H9 (cell line): ENCODE results near the gene IL20. TPM values are rescaled to one million over a fixed set of nuclear protein-coding genes. Genes with fewer than 3 reads are reported as not detected.

Experiments used
- DNase-seq: peaks from one replicate; pipeline ENCODE4 v3.0.0-alpha.2; 2017
- H2AFZ ChIP-seq: one replicate; pipeline ENCODE4 v1.6.1; 2013; ENCODE audit warnings: mild to moderate bottlenecking, low read length, control low read depth, moderate library complexity
- H2AK5ac ChIP-seq: 2 replicates; pipeline ENCODE4 v1.6.1; 2013; ENCODE audit warnings: low read length, control low read depth, mixed read lengths; ENCODE audit not compliant: insufficient read length
- H2BK120ac ChIP-seq: one replicate; pipeline ENCODE4 v1.6.1; 2013; ENCODE audit warnings: low read depth, mild to moderate bottlenecking, low read length, control low read depth, inconsistent platforms; ENCODE audit not compliant: poor library complexity, severe bottlenecking
- H2BK12ac ChIP-seq: 2 replicates; pipeline ENCODE4 v1.6.1; 2013; ENCODE audit warnings: low read length, control low read depth, mixed read lengths, low read depth; ENCODE audit not compliant: insufficient read length
- H2BK15ac ChIP-seq: 2 replicates; pipeline ENCODE4 v1.6.1; 2013; ENCODE audit warnings: low read depth, low read length, control low read depth
- H2BK20ac ChIP-seq: one replicate; pipeline ENCODE4 v1.6.1; 2013; ENCODE audit warnings: low read depth, mild to moderate bottlenecking, low read length, control low read depth, inconsistent platforms; ENCODE audit not compliant: poor library complexity, severe bottlenecking
- H2BK5ac ChIP-seq: 2 replicates; pipeline ENCODE4 v1.6.1; 2013; ENCODE audit warnings: low read length, control low read depth, mixed read lengths; ENCODE audit not compliant: insufficient read length
- H3K14ac ChIP-seq: 2 replicates; pipeline ENCODE4 v1.6.1; 2013; ENCODE audit warnings: low read length, control low read depth; ENCODE audit not compliant: insufficient read depth
- H3K18ac ChIP-seq: 2 replicates; pipeline ENCODE4 v1.6.1; 2013; ENCODE audit warnings: low read depth, mild to moderate bottlenecking, mixed read lengths, low read length, control low read depth; ENCODE audit not compliant: insufficient read length
- H3K23ac ChIP-seq: 2 replicates; pipeline ENCODE4 v1.6.1; 2013; ENCODE audit warnings: low read length, control low read depth, mixed read lengths, low read depth; ENCODE audit not compliant: insufficient read length
- H3K23me2 ChIP-seq: 2 replicates; pipeline ENCODE4 v1.6.1; 2013; ENCODE audit warnings: low read depth, mild to moderate bottlenecking, mixed read lengths, low read length, control low read depth; ENCODE audit not compliant: insufficient read length, poor library complexity, severe bottlenecking
- H3K27ac ChIP-seq: 2 replicates; pipeline ENCODE4 v1.5.1; 2013; ENCODE audit warnings: low read length, control low read depth, mixed read lengths, low read depth; ENCODE audit not compliant: insufficient read length
- H3K27me3 ChIP-seq: 2 replicates; pipeline ENCODE4 v1.6.1; 2013; ENCODE audit warnings: low read length, control low read depth, inconsistent platforms; ENCODE audit not compliant: insufficient read depth
- H3K4ac ChIP-seq: 2 replicates; pipeline ENCODE4 v1.6.1; 2013; ENCODE audit warnings: low read depth, mild to moderate bottlenecking, control low read depth, inconsistent platforms, low read length, moderate library complexity
- H3K4me1 ChIP-seq: 2 replicates; pipeline ENCODE4 v1.6.1; 2013; ENCODE audit warnings: low read length, control low read depth, inconsistent platforms; ENCODE audit not compliant: insufficient read depth
- H3K4me2 ChIP-seq: 2 replicates; pipeline ENCODE4 v1.6.1; 2013; ENCODE audit warnings: low read length, control low read depth, mixed read lengths; ENCODE audit not compliant: insufficient read length, insufficient read depth
- H3K56ac ChIP-seq: 2 replicates; pipeline ENCODE4 v1.6.1; 2013; ENCODE audit warnings: low read depth, mild to moderate bottlenecking, mixed read lengths, low read length, control low read depth; ENCODE audit not compliant: insufficient read length
- H3K79me1 ChIP-seq: 2 replicates; pipeline ENCODE4 v1.6.1; 2013; ENCODE audit warnings: low read depth, mild to moderate bottlenecking, moderate library complexity, low read length, control low read depth, inconsistent platforms; ENCODE audit not compliant: insufficient read depth, poor library complexity, severe bottlenecking
- H3K79me2 ChIP-seq: 2 replicates; pipeline ENCODE4 v1.6.1; 2013; ENCODE audit warnings: low read length, control low read depth, inconsistent platforms; ENCODE audit not compliant: insufficient read depth
- H3K9ac ChIP-seq: 2 replicates; pipeline ENCODE4 v1.6.1; 2013; ENCODE audit warnings: low read length, control low read depth, mixed read lengths; ENCODE audit not compliant: insufficient read length; ENCODE audit errors: extremely low read depth
- H3K9me3 ChIP-seq: one replicate; pipeline ENCODE4 v1.6.1; 2013; ENCODE audit warnings: low read depth, low read length, inconsistent platforms; ENCODE audit not compliant: control insufficient read depth
- H3T11ph ChIP-seq: one replicate; pipeline ENCODE4 v1.6.1; 2013; ENCODE audit warnings: mild to moderate bottlenecking, low read length, control low read depth, inconsistent platforms
- H4K20me1 ChIP-seq: one replicate; pipeline ENCODE4 v1.6.1; 2013; ENCODE audit not compliant: control insufficient read depth, insufficient read length, insufficient read depth
- H4K5ac ChIP-seq: 2 replicates; pipeline ENCODE4 v1.6.1; 2013; ENCODE audit warnings: low read depth, mild to moderate bottlenecking, mixed read lengths, low read length, control low read depth; ENCODE audit not compliant: insufficient read length
- H4K8ac ChIP-seq: replicated peaks from 2 replicates; pipeline ENCODE4 v1.6.1; 2013; ENCODE audit warnings: low read length, control low read depth, mixed read lengths, low read depth; ENCODE audit not compliant: insufficient read length
- H4K91ac ChIP-seq: 2 replicates; pipeline ENCODE4 v1.6.1; 2013; ENCODE audit warnings: low read depth, mild to moderate bottlenecking, moderate library complexity, mixed read lengths, low read length, control low read depth; ENCODE audit not compliant: insufficient read length
- H3K27ac Mint-ChIP-seq, 3 experiments: 2 replicates in 2 of 3; 3 replicates in 1 of 3; pipeline ENCODE4 v1.8.0; 2020 to 2021; ENCODE audit warnings: mixed read lengths in 3 of 3, mild to moderate bottlenecking in 1 of 3, moderate library complexity in 1 of 3
- H3K27me3 Mint-ChIP-seq: 2 replicates; pipeline ENCODE4 v1.8.0; 2021; ENCODE audit warnings: low read depth, mild to moderate bottlenecking, moderate library complexity, mixed read lengths
- H3K36me3 Mint-ChIP-seq, 3 experiments: 2 replicates in 2 of 3; 3 replicates in 1 of 3; pipeline ENCODE4 v1.8.0; 2020 to 2021; ENCODE audit warnings: low read depth in 3 of 3, mixed read lengths in 3 of 3; ENCODE audit not compliant: insufficient read depth in 1 of 3
- H3K4me1 Mint-ChIP-seq, 2 experiments: 2 replicates each; pipeline ENCODE4 v1.8.0; 2020; ENCODE audit warnings: mixed read lengths in 2 of 2
- H3K4me3 Mint-ChIP-seq, 2 experiments: 2 replicates in 1 of 2; 3 replicates in 1 of 2; pipeline ENCODE4 v1.8.0; 2020 to 2021; ENCODE audit warnings: mild to moderate bottlenecking in 2 of 2, mixed read lengths in 2 of 2, moderate library complexity in 1 of 2
- H3K9me3 Mint-ChIP-seq, 2 experiments: 2 replicates in 1 of 2; 3 replicates in 1 of 2; pipeline ENCODE4 v1.8.0; 2020; ENCODE audit warnings: mild to moderate bottlenecking in 2 of 2, mixed read lengths in 2 of 2, moderate library complexity in 1 of 2
- CTCF ChIP-seq: fragments of 200-600 bp; sonication (generic); conservative IDR thresholded peaks from 3 replicates; pipeline ENCODE4 v1.8.0; 2021; ENCODE audit warnings: antibody characterized with exemption, mild to moderate bottlenecking
- WGBS: extraction: QIAGEN DNeasy Blood & Tissue Kit; methylation state at CpG from one replicate; pipeline ENCODE4 v1.1.7; 2013; ENCODE audit warnings: missing lambda C conversion rate, low lambda C conversion rate, mixed read lengths; ENCODE audit not compliant: insufficient read length; ENCODE audit errors: extremely low coverage; 5-methylcytosine and 5-hydroxymethylcytosine counted together
- total RNA-seq: library from RNA; stranded (reverse); gene quantifications from 2 replicates; pipeline ENCODE4 v1.2.1, GENCODE V29; 2021

Gene IL20
- total RNA-seq, 1 experiment from 2014 or later, result not detected

GRCh38 chr1:206859082-206859521 lies 6.3 kb upstream of the IL20 start:
- no peak overlapping the region for H3K4me3 Mint-ChIP-seq
- no peak for TF ChIP-seq CTCF
- no peaks in the 10 kb centered on the region for H3K9me3 ChIP-seq

More at GRCh38 chr1:206859082-206859521, 6.3 kb upstream of the IL20 start:
- H3K4me1 ChIP-seq, result no peaks in the 10 kb centered on the region
- no peak overlapping the region for H3K4ac ChIP-seq
- H3K23me2 ChIP-seq, result no peaks in the 10 kb centered on the region
- no peak overlapping the region for H3K18ac ChIP-seq
- H3T11ph ChIP-seq, result no peak overlapping the region
- H3K9ac ChIP-seq, result no peak overlapping the region
- Mint-ChIP-seq H3K27ac (no peak overlapping the region), H3K4me1 (peaks cover 0 to 2% of the 10 kb centered on the region in 2 experiments; a peak in 2 of 4 replicates), H3K36me3 (no peaks in the 10 kb centered on the region), H3K27me3 (peaks cover 33% of the 10 kb centered on the region), H3K9me3 (peaks cover 0 to 4% of the 10 kb centered on the region in 2 experiments; a peak in 1 of 5 replicates)
- H2BK5ac ChIP-seq, result no peak overlapping the region
- no peak overlapping the region for H3K23ac ChIP-seq
- H2AK5ac ChIP-seq, result no peak overlapping the region
- no peak for DNase-seq
- H3K4me2 ChIP-seq, result no peak overlapping the region
- H3K79me2 ChIP-seq, result no peaks in the 10 kb centered on the region
- no peak overlapping the region for H3K27ac ChIP-seq
- H4K20me1 ChIP-seq, result no peaks in the 10 kb centered on the region
- H4K5ac ChIP-seq, result no peak overlapping the region
- H4K91ac ChIP-seq, result no peak overlapping the region
- H2AFZ ChIP-seq, result no peak overlapping the region
- no peaks in the 10 kb centered on the region for H3K79me1 ChIP-seq
- no peak overlapping the region for H2BK20ac ChIP-seq
- no peaks in the 10 kb centered on the region for H3K27me3 ChIP-seq
- H3K56ac ChIP-seq, result no peak overlapping the region
- H3K14ac ChIP-seq, result no peak overlapping the region
- no peak overlapping the region for H4K8ac ChIP-seq
- H2BK15ac ChIP-seq, result no peak overlapping the region
- H2BK12ac ChIP-seq, result no peak overlapping the region
- H2BK120ac ChIP-seq, result no peak overlapping the region
- no CpG with 5 or more reads among the region's 5 CpGs for WGBS
